ENCODE measurements around the gene AEN.

AEN gene

DNA sequence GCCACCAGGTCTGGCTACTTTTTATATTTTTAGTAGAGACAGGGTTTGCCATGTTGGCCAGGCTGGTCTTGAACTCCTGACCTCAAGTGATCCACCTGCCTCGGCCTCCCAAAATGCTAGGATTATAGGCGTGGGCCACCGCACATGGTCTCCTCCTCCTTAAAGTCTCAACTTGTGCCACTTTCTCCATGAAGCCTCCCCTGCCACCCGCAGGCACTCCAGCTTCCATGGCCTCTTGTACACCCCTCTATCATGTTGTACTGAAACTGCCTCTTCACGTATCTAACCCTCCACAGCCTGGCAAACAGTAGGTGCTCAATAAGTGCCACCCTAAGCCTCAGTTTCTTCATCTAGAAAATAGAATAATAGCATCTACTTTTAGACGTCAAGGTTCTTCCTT, 57.6 kb downstream of the AEN start:
- TF ChIP-seq CTCF (IDR thresholded peaks at IDR 0.05; ENCODE audit: control insufficient read depth, insufficient read depth, low read depth, low read length, missing control alignments): no peak
- no peak overlapping the region for H3K4me3 ChIP-seq (ENCODE audit: control insufficient read depth, low read depth, low read length)
- no peak for DNase-seq (ENCODE audit: low read depth)

DNA sequence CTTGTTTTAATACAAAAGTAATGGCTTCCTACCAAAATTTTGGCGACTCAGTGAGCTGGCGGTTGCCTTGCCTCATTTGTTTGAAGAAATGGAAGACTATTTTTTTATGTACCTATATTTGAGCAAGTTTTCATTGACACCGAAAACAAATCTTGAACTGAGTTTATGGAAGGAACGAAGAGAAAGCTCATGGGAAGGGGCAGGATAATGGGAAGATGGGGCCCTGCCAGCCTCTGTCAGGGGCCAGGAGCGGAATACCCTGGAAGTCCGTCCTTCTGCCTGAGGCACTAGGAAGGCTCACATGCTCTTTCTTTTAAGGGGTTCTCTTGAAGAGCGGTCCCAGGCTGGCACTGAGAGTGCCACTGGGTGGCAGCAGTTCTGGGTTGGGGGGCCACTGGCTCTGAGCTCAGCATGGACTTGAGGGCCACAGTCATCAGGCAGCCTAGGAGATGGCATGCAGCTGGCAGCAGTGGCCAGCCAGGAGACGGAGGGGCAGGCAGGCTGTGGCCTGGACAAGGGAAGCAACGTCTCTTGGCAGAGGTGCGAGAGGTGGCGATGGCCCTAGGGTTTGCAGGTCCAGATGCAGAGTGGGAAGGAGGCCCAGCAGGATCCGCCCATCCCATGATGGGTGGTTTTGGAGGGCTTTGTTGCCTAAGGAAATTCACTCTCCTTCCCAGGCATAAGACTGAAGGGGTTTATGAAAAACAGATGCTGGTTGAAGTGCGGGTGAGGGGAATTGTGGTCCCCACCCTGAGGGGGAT, 59.3 kb downstream of the AEN start:
- DNase-seq (ENCODE audit: low read depth): no peak
- no peak for TF ChIP-seq CTCF (IDR thresholded peaks at IDR 0.05; ENCODE audit: control insufficient read depth, insufficient read depth, low read depth, low read length, missing control alignments)
- no peak overlapping the region for H3K4me3 ChIP-seq (ENCODE audit: control insufficient read depth, low read depth, low read length)

DNA sequence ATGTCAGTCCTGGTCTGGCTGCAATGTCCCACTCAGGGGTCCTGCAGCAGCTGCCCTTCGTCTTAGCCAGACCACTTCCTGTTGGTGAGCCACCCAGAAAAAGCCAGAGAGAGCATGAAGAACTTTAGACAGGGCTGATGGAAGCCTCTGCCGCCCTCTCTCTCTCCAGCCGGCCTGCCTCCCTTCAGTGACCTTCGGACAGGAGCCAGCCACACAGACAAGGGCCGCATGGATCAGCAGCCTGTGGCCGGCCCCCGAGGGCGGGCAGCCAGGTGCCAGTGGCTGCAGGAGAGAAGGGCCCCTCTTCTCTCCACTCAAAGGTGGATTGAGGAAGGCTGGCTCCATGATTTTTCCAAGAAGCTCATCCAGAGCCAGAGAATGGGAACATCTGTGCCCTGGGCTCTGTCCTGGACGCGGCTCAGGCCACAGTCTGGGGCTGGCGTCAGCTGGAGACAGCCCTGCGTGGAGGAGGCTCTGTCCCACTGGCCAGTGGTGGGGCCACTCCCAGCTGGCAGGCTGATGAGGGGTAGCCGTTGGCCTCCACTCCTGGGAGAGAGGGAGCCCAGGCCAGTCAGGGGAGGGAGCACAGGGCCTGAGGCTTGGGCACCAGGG, 60.6 kb downstream of the AEN start:
- TF ChIP-seq CTCF (IDR thresholded peaks at IDR 0.05; ENCODE audit: control insufficient read depth, insufficient read depth, low read depth, low read length, missing control alignments): no peak
- no peak overlapping the region for H3K4me3 ChIP-seq (ENCODE audit: control insufficient read depth, low read depth, low read length)
- DNase-seq (ENCODE audit: low read depth): no peak

Data from AG09309 (cell line).